NCI-H2107 treated with DMSO at 0.1 percent for 48 hours (cell line): ENCODE measurements around the gene GRIN3A.
A peak's percentile ranks its signal among the peaks of the same experiment; 100 is the strongest.
"Not testable (repeated sequence)": the region's sequence is repeated elsewhere in the genome, so short reads cannot be mapped to it uniquely, and the experiment has no call there.

Source experiments
- DNase-seq: peaks from one replicate; lab custom pipeline; 2025; ENCODE audit not compliant: unreplicated experiment; lab: John Stamatoyannopoulos, UW

GRIN3A gene

DNA sequence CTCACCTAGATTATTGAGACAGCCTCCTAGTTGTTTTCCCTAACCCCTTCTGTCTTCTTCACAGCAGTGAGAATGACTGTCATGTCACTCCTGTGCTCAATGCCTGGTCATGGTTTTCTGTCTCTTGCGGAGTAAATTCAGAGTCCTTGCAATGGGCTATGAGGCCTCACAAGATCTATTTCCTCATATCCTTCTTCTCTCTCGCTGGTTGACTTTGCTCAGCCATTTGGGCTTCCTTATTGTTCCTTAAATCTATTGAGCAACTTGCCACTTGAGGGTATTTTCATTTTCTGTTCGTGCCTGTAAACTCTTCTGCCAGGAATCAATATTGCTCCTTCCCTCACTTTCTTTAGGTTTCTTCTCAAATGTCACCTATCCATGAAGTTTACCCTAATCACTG lies 152.7 kb downstream of the GRIN3A start:
- no peak for DNase-seq

DNA sequence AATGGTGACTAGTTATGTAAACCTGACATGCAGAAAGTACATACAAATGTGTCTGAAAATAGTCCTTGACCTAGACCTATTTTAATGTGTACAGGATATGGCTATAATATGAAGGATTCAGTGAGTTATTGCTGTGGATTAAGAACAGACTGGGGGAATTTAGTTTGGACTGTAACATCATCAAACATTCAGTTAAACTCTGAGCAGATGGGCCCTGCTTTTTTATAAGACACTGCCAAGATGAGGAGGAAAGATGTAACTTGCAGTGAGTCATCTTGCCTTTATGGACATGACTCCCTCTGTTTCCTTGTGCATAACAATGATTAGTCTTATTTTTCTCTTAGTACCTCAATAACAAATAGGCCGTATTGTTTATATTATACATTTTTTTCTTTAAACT lies 155.9 kb downstream of the GRIN3A start:
- DNase-seq: no peak

DNA sequence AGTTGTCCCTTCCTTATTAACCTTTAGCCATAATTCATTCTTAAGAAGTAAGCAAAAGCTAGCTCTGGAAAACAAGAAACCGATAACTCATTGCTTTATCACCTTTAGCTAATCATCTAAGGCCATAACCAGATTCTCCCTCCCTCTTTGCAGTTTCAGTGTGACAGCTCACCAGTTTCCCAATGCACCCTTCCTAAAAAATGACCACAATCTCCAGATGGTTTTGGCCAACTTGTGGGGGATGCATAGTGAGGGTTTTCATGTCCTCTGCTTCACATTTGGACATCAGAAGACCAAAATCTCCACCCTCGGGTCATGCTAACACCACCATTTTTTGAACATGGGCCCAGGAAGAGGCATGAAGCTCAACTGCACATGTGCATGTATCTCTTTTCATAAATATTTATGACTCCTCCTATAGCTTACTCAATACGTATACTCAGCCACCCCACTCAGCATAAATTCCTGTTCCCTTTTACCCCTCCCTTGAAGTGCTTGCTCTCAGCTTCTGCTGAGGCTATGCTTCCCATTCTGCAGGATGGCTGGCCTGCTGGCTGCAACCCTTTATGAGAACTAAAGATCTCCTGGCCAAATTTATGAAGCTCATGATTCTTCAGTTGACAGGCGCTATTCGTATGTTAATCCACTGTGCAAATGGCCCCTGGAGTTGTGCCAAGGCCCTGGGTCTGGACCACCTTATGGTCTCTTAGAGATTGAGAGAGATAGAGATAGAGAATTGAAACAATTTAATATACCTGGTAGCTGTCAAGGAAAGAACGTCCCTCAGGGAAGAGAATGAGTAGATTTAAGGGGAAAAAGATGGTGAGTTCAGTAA lies 158.5 kb downstream of the GRIN3A start:
- no peak for DNase-seq

DNA sequence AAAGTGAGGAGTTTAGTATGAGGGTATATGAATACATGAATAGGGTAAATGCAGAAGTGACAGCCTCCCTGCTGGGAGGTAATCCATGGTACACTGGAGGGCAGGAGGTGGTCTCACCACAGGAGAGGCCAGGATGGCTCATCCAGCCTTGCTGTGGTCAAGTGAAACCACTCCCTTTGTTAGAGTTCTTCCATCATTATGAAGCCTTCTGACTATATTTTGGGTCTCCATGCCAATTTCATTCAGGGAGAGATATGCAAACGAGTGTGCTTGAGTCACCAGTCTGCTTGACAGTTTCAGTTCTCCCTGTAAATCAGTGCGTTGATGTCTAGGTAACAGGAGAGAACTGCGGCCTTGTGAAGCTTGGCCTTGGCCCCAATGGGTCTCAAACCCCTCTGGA lies 160.1 kb downstream of the GRIN3A start:
- DNase-seq: no peak

DNA sequence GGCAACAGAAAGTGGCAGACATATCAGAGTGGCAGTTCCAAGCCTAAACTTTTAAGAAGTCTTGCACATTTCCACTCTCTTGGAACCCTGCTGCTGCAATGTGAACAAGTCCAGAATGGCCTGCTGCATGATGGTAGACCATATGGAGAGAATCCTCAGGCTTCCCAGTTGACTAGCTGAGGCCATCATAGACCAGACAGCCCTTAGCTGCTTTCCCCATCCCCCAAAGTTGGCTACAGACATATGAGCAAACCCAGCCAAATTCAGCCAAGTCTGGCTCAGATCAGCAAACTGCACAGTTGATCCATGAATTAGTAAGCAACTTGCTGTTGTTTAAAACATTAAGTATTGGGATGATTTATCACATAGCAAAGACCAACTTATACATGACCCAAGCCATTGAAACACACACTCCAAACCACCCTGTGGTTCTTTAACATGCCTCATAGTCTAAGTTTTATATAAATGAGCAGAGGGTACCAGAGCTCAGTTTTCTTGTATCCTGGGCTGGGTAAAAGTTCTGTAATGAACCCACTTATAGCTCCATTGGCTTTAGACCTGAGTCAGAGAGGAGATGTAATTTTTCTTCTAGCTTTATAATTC lies 163.6 kb downstream of the GRIN3A start:
- no peak for DNase-seq

DNA sequence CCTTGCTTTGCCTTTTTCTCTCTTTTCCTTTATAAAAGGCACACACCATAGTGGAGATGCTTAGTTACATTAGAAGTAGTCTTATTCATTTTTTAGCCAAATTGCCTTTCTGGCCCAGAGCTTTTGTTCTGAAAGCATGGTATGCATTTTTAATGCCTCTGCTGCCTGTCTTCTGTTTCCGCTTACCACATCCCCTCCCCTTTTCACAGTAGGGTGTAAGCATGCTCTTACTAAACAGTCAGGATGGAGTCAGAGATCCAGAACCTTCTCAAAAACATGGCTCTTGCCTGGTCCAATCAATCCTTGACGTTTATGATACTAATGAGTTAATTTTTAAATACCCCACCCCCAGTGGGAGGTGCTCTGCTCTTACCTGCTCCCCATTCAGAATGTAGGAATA lies 166.1 kb downstream of the GRIN3A start:
- no peak for DNase-seq

DNA sequence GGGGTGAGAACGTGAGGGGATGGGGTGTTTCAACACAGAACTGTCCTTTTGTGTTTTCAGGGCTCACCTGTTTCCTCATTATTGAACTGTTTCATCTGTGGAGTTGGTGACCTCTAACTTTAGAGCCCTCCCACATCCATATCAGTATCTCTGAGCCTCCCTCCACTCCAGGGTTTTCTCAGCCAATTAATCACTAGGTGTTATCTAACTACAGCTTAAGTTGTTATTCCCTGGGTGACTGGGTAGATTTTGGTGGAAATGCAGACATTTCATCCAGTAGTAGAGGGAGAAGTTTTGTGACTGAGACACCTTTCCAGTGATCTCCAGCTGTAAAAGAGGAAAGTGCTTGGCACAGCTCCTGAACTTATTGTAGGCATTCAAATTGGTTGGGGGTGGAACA lies 167.3 kb downstream of the GRIN3A start:
- DNase-seq: no peak

DNA sequence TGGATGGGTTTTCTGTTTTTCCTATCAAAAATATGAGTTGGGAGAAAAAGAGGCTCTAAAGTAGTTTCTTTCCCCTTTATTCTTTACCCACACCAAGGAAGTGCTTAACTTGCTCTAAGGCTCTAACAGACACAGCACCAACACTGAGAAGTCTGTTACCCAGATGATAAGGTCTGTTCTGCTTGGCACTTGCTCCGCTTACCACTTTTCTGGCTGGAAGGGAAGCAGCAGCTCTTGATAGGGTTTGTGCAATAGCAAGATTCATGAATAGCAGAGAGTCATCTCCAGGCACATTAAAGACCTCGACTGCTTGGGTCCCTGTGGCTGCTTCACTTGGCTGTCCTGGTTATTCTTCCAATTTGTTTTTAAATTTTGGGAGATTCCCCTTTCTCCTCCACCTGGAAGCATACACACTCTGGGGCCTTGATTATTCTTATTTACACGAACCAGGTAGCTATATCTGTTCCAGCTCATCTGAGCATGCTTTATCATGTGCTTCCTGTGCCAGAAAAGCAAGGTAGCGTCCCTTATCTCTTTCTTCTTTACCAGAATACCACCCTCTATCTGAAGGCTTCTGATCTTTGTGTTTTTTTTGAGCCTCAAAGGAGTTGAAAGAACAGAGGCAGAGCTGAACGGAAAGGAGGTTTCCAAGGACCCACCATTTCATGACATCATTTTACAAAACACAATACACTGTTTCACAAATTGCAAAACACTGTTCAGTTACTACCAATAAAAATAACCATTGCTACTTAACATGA lies 168.5 kb downstream of the GRIN3A start:
- no peak for DNase-seq

DNA sequence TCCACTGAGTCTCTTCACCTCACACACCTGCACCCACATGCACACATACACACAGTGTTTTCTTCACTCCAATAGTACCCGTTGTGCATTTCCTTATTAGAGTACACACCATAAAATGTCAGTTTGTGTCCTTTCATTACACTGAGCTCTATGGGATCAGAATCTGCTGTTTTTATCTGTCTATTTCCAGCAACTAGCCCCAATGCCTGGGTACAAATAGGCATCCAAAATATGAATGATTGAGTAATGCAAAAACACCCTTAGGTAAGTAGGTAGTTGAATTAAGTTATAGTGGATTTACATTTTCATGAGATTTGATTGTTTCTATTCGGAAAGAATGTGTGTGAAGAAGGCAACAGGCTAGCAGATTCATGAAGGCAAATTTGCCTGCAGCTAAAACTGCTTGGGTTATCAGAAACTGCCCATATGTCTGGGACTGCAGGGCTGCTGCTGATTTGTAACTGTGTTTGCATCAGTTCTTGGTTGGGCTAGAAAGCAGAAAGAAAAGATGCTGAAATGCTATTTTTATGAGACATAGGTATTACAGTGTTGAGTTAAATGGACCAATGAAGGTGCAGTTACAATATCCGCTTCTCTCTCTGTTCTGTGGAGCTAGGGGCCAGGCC lies 170.6 kb downstream of the GRIN3A start:
- no peak for DNase-seq

DNA sequence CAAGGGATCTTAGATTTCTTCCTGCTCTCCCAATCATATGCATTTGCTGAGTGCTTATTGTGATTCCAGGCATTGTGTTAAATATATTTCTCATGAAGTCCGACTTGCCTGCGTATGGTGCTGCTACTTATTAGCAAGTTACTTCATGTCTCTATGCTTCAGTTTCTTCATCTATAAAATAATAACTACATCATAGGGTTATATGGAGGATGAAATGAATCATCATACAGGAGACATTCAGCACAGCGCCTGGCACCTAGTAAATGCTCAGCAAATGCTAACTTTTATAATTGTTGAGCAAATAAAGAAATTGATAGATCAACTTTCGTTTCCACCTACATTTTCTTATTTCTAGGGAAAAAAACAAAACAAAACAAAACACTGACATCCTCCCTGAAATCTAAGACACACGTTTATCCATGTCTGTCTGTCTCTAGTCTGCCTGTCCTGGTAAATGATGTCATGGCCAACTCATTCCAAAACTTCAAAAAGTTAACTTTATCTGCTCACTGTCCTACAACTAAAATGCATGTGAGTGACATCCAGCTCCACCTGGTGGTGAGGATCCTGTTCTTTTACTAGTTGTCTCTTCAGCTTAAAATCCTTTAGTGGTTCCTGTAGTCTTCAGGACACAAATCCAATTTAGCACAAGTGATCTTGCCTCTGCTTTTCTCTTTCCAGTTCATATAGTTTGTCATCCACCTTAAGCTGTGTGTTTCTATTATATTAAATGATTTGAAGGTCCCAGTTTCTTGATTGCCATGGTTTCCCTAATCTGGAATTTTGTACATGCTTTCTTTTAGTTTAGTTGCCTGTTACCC lies 171.3 kb downstream of the GRIN3A start:
- no peak for DNase-seq

DNA sequence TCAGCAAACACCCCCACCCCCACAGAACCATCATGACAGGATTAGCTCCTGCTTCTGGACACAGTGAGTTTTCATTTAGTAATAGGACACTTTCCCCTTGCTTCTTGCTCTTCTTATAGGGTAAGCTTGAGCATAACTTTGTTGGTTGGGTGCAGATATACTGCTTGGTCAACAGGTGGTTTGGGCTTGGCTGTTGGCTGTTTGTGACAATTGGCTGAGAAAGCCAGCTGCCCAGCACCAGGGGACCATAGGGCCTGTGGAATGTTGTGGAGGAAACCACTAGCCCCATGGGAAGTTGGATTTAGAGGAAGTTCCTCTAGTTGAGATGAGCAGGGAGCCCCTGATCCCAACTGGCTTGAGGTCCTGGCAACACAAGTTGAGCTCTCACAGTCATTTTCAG lies 174.2 kb downstream of the GRIN3A start:
- DNase-seq: no peak

DNA sequence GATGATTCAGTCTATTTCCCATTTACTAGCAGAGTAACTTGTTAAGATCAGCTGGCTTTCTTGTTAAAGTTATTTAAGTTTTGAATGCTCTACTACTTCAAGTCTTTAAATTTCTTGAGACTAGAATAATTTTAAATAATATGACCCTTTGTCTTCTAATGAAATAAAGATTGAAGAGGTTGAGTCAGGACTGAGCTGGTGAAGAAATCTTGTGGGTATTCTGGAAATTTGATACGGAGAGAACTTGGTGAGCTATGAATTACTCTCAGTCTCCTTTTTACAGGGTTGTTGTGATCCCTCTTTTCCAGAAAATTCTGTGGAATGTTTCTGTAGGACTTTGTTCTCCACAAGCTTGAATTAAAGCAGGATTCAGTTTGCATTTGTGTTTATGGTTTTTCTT lies 175.5 kb downstream of the GRIN3A start:
- DNase-seq: no peak

DNA sequence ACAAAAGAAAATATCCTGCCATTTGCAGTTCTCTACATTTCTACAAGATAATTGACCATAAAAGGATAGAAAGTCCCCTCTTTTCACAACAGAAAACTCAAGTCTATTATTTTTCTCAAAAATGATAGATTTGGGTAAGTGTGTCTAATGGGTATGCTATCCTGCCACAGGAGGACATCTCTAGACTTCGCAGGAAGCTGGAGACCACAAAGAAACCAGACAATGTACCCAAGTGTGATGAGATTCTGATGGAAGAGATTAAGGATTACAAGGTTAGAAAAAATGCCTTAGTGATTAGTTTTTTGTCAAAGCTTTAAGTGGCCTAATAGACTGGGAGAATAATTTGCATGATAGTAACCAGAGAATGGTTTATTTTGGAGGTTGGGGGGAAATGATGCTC lies 176.7 kb downstream of the GRIN3A start:
- DNase-seq: no peak

DNA sequence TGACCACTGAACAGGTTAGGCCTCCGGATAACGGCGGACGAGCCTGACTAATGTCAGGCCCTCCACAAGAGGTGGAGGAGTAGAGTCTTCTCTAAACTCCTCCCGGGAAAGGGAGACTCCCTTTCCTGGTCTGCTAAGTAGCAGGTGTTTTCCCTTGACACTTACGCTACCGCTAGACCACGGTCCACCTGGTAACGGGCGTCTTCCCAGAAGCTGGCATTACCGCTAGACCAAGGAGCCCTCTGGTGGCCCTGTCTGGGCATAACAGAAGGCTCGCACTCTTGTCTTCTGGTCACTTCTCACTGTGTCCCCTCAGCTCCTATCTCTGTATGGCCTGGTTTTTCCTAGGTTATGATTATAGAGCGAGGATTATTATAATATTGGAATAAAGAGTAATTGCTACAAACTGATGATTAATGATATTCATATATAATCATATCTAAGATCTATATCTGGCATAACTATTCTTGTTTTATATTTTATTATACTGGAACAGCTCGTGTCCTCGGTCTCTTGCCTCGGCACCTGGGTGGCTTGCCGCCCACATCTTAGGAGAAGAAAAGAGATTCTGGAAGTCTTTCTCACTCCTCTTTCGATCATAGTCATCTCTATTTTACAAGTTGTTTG lies 188.9 kb downstream of the GRIN3A start:
- not testable (repeated sequence) for DNase-seq

DNA sequence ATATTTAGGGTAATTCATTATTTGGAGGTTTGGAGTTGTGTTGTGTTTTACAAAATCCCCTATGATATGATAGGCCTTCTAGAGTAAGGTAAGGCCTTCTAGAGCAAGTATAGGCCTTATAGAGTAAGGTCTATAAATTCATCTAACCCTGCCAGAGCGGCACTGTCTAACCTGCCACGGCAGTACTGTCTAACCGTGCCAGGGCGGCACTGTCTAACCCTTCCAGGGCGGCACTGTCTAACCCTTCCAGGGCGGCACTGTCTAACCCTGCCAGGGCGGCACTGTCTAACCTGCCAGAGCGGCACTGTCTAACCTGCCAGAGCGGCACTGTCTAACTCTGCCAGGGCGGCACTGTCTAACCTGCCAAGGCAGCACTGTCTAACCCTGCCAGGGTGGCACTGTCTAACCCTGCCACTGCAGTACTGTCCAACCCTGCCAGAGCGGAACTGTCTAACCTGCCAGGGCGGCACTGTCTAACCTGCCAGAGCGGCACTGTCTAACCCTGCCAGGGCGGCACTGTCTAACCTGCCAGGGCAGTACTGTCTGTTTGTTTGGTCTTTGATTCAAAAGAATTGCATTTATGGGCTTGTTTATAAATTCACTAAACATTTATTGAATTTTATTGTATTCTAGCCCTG lies 195.2 kb downstream of the GRIN3A start:
- no peak for DNase-seq

DNA sequence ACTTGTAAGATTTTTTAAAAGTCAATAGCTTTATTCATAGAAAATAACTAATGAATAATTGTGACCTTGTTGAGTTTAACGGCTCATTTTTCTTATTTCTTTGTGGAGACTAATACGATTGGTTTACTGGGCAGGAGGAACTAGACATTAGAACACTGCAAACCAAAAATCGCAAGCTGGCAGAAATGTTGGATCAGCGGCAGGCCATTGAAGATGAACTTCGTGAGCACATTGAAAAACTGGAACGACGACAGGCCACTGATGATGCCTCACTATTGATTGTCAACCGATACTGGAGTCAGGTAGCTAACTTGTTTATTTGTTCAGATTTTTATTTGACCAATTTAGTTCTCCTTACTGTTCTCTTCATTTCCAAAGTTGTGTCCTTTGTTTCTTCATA lies 198.4 kb downstream of the GRIN3A start:
- DNase-seq: no peak

DNA sequence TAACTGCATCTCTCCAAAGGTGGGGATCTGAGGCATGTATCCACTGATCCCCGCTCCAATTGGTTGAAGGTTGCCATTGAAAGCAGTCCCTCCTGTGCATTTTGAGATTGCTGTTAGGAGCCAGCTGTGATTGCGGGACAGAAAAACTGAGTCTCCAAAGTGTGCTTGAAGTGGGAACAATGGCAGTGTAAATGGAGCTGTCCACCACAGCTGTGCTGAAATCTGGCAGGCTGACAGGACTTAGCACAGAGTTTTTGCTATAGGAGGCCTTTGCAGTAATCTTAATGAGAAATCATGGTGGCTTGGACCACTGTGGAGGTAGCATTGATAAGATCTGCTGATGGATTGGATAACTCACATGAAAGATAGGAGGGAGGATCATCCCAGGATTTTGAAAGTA lies 201.5 kb downstream of the GRIN3A start:
- DNase-seq: no peak

DNA sequence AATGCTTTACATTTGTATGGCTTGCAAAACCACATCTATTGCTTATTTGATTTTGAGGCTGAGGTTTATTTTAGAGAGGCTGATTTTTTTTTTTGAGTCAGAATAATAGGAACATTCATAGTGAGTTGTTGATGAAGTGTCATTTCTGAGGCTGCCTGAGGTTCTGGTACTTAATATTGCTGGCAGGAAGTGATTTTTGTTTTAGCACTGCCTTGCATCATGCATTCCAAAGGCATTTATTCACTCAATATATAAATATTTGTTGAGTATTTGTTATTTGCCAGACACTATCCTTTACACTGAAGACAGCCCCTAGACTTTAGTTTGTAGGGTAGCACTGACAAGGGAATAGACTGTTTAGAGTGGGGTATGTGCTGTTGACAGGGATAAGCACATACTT lies 202.1 kb downstream of the GRIN3A start:
- DNase-seq: no peak

DNA sequence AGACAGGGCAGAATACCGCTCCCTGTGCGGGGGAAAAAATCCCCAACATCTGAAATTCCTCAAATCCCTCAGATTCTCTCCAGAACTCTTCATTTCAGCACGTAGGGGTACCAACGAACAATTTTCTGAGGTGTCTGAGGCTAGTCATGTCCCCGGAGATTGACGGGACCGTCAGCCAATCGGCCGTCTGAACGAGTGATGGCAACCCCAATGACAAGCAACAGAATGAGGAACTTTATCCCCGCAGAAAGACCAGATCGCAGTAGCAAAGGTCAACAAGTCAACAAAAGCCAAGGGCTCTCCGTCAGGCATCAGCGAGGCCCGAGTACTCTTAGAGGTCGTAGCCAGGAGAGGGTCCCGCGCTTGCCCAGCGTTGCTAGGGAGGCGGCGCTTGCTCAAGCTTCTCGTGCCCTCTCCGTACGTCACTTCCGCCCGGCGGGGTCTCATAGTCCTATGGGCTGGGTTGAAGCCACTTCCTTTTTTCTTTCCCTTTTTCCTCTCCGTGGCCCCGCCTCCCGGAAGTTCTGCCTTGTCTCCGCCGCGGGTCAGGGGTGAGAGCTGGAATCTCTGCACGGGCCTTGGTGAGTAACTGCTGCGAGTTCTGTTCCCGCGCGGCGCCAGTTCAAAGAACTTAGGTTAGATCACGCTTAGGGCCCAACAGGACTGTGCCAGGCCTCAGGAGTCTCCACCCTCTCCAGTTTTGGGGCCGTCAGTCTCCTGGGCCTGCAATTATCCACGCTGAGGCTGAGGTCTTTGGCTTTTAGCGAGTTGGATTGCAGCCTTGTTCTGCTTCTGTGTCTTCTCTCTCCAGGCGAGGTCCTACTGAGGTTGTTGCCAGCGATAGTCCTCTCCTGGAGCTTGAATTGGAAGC lies 204.9 kb downstream of the GRIN3A start, which contains the start of gene RNF20:
Gene RNF20 (plus strand): TSS at position 520 of the 871 bp plus-strand sequence. CDS start 1,571 bp downstream, outside the sequence.
- peak; percentile 99 for DNase-seq
